Measurements from ENCODE around the gene TMC1.

GRCh38 chr9:72843520-72844439 lies 322.4 kb downstream of the TMC1 start:
- TF ChIP-seq CTCF (IDR thresholded peaks at IDR 0.05; ENCODE audit: low read depth, low read length, poor library complexity, severe bottlenecking) (no peak), EZH2phosphoT487 (IDR thresholded peaks at IDR 0.05; ENCODE audit: borderline replicate concordance, low read length) (no peak)
